H1 (cell line): ENCODE data around the gene CADM2.

Source experiments
- CHD2 ChIP-seq: IDR thresholded peaks from 2 replicates; pipeline ENCODE4 v1.6.1; 2012; ENCODE audit warnings: low read length, improper control_type of control experiment
- CTCF ChIP-seq, 3 experiments: IDR thresholded peaks; 1 replicate in 2 of 3; 2 replicates in 1 of 3; pipeline versions ENCODE4 v1.5.1 to v1.6.1; 2011; ENCODE audit warnings: low read length in 3 of 3, mild to moderate bottlenecking in 3 of 3, inconsistent platforms in 2 of 3, low read depth in 1 of 3, moderate library complexity in 1 of 3; ENCODE audit not compliant: insufficient read depth in 1 of 3; ENCODE audit errors: control extremely low read depth in 1 of 3
- MAFK ChIP-seq: IDR thresholded peaks from 2 replicates; pipeline ENCODE4 v1.6.1; 2012; ENCODE audit warnings: low read depth, mild to moderate bottlenecking, improper control_type of control experiment, low read length
- ZNF274 ChIP-seq: IDR thresholded peaks from 2 replicates; pipeline ENCODE4 v1.7.0; 2012; ENCODE audit warnings: low read length, borderline replicate concordance; ENCODE audit errors: extremely low read depth

GRCh38 chr3:85783291-85783690 lies 824.5 kb downstream of the CADM2 start:
- TF ChIP-seq MAFK = no peak
- TF ChIP-seq CTCF (IDR thresholded peaks at IDR 0.05; ENCODE audit: control extremely low read depth in 1 of 3, insufficient read depth in 1 of 3, low read depth in 1 of 3, low read length in 3 of 3) = no peak
- no peak for TF ChIP-seq ZNF274
- no peak for TF ChIP-seq CHD2
